OCI-M2 (cell line): ENCODE results near the gene C8B.

Experiments used
- DNase-seq: peaks from one replicate; lab custom pipeline; 2025; ENCODE audit not compliant: unreplicated experiment; lab: John Stamatoyannopoulos, UW

The C8B gene

DNA sequence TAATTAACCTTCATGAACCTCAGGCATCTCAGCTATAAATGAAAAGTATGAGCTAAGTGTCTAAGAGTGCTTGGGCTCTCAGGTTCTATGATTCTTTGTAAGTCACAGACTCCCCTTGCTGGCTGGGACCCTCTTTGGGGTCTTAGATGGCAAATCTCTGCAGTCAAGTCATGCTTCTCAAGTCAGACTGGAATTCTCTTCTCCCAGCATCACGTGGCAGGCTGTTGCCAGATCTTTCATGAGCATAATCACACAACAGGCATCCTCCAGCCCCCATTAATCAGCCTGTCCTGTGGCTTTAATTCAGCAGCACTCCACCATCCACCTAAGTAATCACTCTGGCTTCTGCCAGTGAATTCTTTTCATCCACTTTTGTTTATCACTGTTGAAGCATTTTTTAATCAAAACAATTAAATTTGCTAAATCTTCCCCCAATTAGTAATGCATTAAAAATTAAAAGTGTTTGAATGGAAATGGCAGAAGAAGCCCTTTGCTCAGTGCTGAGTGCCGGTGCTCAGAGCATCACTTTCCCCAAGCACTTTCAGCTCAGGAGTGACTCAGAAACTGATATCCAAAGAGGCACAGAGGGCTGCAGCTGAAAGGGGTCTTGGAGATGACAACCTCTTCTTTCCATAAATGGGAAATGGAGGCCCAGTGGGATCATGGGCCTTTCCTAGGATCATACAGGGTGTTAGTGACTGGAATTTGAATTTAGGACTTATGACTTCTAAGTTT, 61.0 kb downstream of the C8B start:
- no peak for DNase-seq

GRCh38 chr1:56903778-56904177, 62.0 kb downstream of the C8B start:
- no peak for DNase-seq

DNA sequence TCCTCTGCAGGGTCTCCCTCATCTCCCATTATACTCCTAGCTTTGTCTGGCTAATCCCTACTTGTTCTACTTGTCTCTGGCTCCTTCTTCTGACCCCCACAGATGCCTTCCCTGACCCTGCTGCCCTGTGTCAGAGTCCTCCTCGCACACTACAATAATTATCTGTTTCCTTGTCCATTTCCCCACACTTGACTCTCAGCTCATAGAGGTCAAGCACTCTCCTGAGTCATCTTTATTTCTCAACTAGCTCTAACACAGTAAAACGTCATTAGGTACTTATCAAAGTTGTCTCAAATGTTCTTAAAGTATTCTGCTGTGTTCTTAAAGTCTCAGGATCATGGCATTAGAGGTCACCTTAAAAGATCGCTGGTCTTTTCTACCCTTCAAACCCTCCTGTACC, 64.1 kb downstream of the C8B start:
- no peak for DNase-seq

DNA sequence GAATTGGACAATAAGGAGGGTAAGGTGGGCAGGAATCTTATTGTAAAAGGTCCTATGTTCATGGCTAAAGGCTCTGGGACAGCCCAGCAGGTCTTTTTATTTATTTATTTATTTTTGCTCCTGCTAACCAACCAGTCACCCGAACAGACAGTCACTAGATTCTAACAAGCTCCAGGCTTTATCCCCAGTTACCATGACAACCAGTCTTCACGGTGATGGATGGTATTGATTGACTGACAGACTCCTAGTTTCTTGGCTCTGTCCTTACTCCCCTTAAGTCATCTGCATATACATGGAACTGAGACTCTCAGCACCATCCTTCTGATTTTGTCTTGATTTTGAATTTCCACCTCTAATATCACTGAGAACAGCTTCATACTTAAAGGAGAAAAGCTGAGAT, 66.9 kb downstream of the C8B start:
- no peak for DNase-seq

DNA sequence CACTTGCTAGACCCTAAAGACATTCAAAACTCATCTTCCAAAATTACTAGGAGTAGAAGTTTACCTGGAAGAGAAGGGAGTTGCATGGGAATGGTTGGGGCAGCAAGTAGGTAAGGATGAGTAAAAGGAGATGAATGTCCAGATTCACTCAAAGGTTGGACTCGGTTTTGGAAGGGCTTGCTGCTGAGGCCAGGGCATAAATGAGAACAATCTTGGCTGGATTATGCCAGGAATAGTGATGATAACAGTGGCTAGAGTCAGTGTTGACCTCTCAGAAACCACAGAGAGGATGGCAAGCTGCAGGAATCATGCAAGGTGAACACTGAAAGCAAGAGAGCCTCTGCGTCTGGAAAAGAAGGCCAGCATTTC, 67.8 kb downstream of the C8B start:
- DNase-seq = no peak

DNA sequence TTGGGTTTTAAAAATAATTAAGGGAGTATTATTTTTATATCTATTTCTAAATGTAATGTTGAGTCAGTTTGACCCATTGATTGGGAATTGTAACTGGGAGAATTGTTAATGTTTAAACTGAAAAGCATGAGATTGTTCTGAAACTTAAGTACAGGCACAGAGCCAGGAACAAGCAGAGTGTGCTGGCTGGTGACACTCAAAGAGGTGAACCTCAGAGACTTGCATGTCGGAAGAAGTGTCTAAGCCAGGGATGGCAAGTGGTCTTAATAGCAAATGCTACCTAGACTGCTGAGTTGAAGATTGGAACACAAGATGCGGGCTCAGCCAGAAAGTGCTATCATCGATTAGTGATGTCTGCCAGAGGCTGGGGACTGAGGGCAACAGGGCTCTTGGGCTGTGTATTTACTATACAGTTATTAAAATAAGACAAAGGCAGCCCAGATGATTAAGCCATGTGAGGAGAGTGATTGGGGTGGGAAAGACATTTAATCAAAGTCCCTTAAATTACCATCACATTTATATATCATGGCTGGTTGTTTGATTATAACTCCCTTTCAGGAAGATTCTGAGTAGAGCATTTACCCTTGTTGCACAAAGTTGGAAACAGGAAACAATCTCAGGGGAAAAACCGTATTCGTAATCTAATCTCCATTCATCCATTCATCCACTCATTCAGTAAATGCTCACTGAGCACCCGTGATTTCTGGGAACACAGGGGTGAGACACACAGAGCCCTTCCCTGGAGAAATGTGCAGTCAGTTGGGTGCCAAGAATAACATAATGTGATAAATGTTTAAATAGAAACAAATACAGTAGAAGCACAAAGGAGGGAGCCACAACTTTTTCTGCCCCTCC, 68.4 kb downstream of the C8B start:
- no peak for DNase-seq

- no peak for DNase-seq
These were observed 71.8 kb downstream of the C8B start for GRCh38 chr1:56894014-56894413.

DNA sequence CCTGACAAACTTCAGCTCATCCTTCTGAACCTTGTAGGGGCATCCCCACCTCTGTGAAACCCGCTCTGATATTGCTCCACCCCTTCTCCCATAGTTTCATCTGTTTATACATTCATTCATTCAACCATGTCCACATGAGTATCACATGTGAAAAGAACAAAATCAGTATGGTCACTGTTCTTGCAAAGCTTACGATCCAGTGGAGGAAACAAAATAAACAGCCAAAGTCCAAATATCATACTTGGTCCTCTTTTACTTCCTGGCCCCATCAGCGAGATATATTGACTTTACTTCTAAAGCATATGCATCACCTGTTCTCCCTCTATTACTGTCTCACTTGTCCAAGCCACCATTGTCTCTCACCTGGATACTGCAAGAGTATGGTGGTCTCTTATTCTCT, 75.6 kb downstream of the C8B start:
- DNase-seq = no peak

DNA sequence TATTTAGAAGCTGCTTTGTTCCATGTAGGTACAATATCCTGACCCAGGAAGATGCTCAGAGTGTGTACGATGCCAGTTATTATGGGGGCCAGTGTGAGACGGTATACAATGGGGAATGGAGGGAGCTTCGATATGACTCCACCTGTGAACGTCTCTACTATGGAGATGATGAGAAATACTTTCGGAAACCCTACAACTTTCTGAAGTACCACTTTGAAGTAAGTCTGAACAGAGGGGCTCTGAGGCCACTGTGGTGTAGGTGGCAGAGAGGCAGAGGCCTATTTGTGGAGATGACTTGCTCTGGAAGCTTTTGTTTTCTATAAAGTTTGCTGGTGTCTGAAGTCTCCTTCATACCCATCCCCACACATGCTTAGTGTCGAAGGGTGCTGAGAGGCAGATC, 84.4 kb downstream of the C8B start:
- DNase-seq = no peak

GRCh38 chr1:56880774-56881173, 85.0 kb downstream of the C8B start:
- no peak for DNase-seq
